ENCODE results near the gene ANKRD62. TPM values are rescaled to one million over a fixed set of nuclear protein-coding genes. Genes with fewer than 3 reads are reported as not detected.
"Not testable (repeated sequence)": the region's sequence is repeated elsewhere in the genome, so short reads cannot be mapped to it uniquely, and the experiment has no call there.

Gene ANKRD62
- total and polyA plus RNA-seq, 9 donors, result not detected

GRCh38 chr18:12106471-12106870, 12.8 kb downstream of the ANKRD62 start:
- no peak for DNase-seq
- WGBS, 3 donors, result 87 to 89% (median 88%) methylated on average over 2 of the region's 2 CpGs
- H3K27ac ChIP-seq, result no peak overlapping the region
- intact Hi-C loops (cut with DNase I), result no loop called here
- no peaks in the 10 kb centered on the region for H3K27me3 ChIP-seq
- no peak overlapping the region for H3K4me3 ChIP-seq
- H3K4me1 ChIP-seq (ENCODE audit: insufficient read depth), result peaks cover 2% of the 10 kb centered on the region
- H3K9me3 ChIP-seq, result no peaks in the 10 kb centered on the region
- TF ChIP-seq CTCF (IDR thresholded peaks at IDR 0.05) (no peak), EP300 (IDR thresholded peaks at IDR 0.05) (no peak), POLR2A (IDR thresholded peaks at IDR 0.05) (no peak)
- H3K36me3 ChIP-seq, result no peaks in the 10 kb centered on the region

GRCh38 chr18:12109836-12110235, 16.2 kb downstream of the ANKRD62 start:
- intact Hi-C loops (cut with DNase I), result no loop called here
- Histone ChIP-seq H3K4me1 (ENCODE audit: insufficient read depth) (no peaks in the 10 kb centered on the region), H3K27me3 (no peaks in the 10 kb centered on the region), H3K36me3 (no peaks in the 10 kb centered on the region), H3K4me3 (no peak overlapping the region), H3K27ac (no peak overlapping the region), H3K9me3 (no peaks in the 10 kb centered on the region)
- 89 to 93% (median 92%) methylated on average over 3 of the region's 3 CpGs for WGBS, 3 donors
- no peak for DNase-seq
- TF ChIP-seq CTCF (IDR thresholded peaks at IDR 0.05), result no peak
- no peak for TF ChIP-seq EP300 (IDR thresholded peaks at IDR 0.05)
- no peak for TF ChIP-seq POLR2A (IDR thresholded peaks at IDR 0.05)

- WGBS, 3 donors, result 64 to 70% (median 70%) methylated on average over 5 of the region's 5 CpGs
These were observed 20.5 kb downstream of the ANKRD62 start for GRCh38 chr18:12113999-12114646.

GRCh38 chr18:12119358-12119757, 25.7 kb downstream of the ANKRD62 start:
- Histone ChIP-seq H3K36me3 (no peaks in the 10 kb centered on the region), H3K9me3 (no peaks in the 10 kb centered on the region), H3K4me3 (no peak overlapping the region), H3K4me1 (ENCODE audit: insufficient read depth) (no peaks in the 10 kb centered on the region), H3K27me3 (no peaks in the 10 kb centered on the region), H3K27ac (no peak overlapping the region)
- no peak for DNase-seq
- intact Hi-C loops (cut with DNase I), result no loop called here
- no peak for TF ChIP-seq EP300 (IDR thresholded peaks at IDR 0.05)
- 79 to 95% (median 87%) methylated on average over 2 of the region's 2 CpGs for WGBS, 3 donors

More at GRCh38 chr18:12113999-12114646, 20.5 kb downstream of the ANKRD62 start:
- no peak for DNase-seq
- intact Hi-C loops (cut with DNase I), result no loop called here
- Histone ChIP-seq H3K27me3 (no peaks in the 10 kb centered on the region), H3K9me3 (no peaks in the 10 kb centered on the region), H3K4me3 (no peak overlapping the region), H3K36me3 (no peaks in the 10 kb centered on the region), H3K4me1 (ENCODE audit: insufficient read depth) (no peaks in the 10 kb centered on the region), H3K27ac (no peak overlapping the region)
- no peak for TF ChIP-seq POLR2A (IDR thresholded peaks at IDR 0.05)
- TF ChIP-seq EP300 (IDR thresholded peaks at IDR 0.05), result no peak
- TF ChIP-seq CTCF (IDR thresholded peaks at IDR 0.05), result no peak

- intact Hi-C loops (cut with DNase I), result no loop called here
- Histone ChIP-seq H3K4me1 (ENCODE audit: insufficient read depth) (no peaks in the 10 kb centered on the region), H3K27ac (no peak overlapping the region), H3K36me3 (no peaks in the 10 kb centered on the region), H3K9me3 (no peaks in the 10 kb centered on the region), H3K27me3 (no peaks in the 10 kb centered on the region), H3K4me3 (no peak overlapping the region)
- TF ChIP-seq POLR2A (IDR thresholded peaks at IDR 0.05), result no peak
- no peak for TF ChIP-seq EP300 (IDR thresholded peaks at IDR 0.05)
- no peak for TF ChIP-seq CTCF (IDR thresholded peaks at IDR 0.05)
- WGBS, 3 donors, result 69 to 78% (median 76%) methylated on average over 15 of the region's 15 CpGs
- no peak for DNase-seq
These were observed 27.8 kb downstream of the ANKRD62 start for GRCh38 chr18:12121175-12122042.

GRCh38 chr18:12122043-12122389, 28.4 kb downstream of the ANKRD62 start:
- WGBS, 3 donors, result 80 to 87% (median 81%) methylated on average over 3 of the region's 3 CpGs
- H3K9me3 ChIP-seq; H3K4me1 ChIP-seq (ENCODE audit: insufficient read depth); H3K27ac ChIP-seq; H3K36me3 ChIP-seq; DNase-seq; H3K4me3 ChIP-seq; intact Hi-C loops (cut with DNase I); H3K27me3 ChIP-seq: not testable (repeated sequence)

GRCh38 chr18:12127647-12128046, 34.0 kb downstream of the ANKRD62 start:
- H3K27ac ChIP-seq; DNase-seq; intact Hi-C loops (cut with DNase I); H3K9me3 ChIP-seq; H3K27me3 ChIP-seq; H3K4me3 ChIP-seq; H3K4me1 ChIP-seq (ENCODE audit: insufficient read depth); H3K36me3 ChIP-seq: not testable (repeated sequence)
- 81 to 88% (median 84%) methylated on average over 4 of the region's 4 CpGs for WGBS, 3 donors

Measured in ovary (tissue), 9 donors.